ENCODE results near the gene CSTF1. TPM values are rescaled to one million over a fixed set of nuclear protein-coding genes. Genes with fewer than 3 reads are reported as not detected.
"Not testable (repeated sequence)": the region's sequence is repeated elsewhere in the genome, so short reads cannot be mapped to it uniquely, and the experiment has no call there.

The CSTF1 gene
- total RNA-seq, 1 donor from 2014 or later: 51.9 TPM

- no peak for DNase-seq (ENCODE audit: low read depth, low spot score)
- no peak for TF ChIP-seq CTCF (conservative IDR thresholded peaks at IDR 0.05)
- Mint-ChIP-seq H3K9me3 (no peaks in the 10 kb centered on the region), H3K27me3 (ENCODE audit: low read depth) (no peaks in the 10 kb centered on the region), H3K4me3 (peak overlapping the region; percentile 79), H3K36me3 (ENCODE audit: low read depth) (peaks cover 17% of the 10 kb centered on the region), H3K4me1 (peaks cover 33% of the 10 kb centered on the region), H3K27ac (ENCODE audit: unreplicated experiment) (no peak overlapping the region)
Observed at GRCh38 chr20:56389807-56390206, 2.6 kb upstream of the CSTF1 start.

- H3K36me3 Mint-ChIP-seq (ENCODE audit: low read depth): peaks cover 16% of the 10 kb centered on the region
- H3K4me3 Mint-ChIP-seq; H3K27ac Mint-ChIP-seq (ENCODE audit: unreplicated experiment): not testable (repeated sequence)
Observed at GRCh38 chr20:56390396-56390795, 2.0 kb upstream of the CSTF1 start.

GRCh38 chr20:56391037-56391436 is 1.4 kb upstream of the CSTF1 start:
- H3K27me3 Mint-ChIP-seq (ENCODE audit: low read depth): no peaks in the 10 kb centered on the region
- no peak for DNase-seq (ENCODE audit: low read depth, low spot score)
- no peak overlapping the region for H3K27ac Mint-ChIP-seq (ENCODE audit: unreplicated experiment)
- peaks cover 15% of the 10 kb centered on the region for H3K36me3 Mint-ChIP-seq (ENCODE audit: low read depth)
- no peaks in the 10 kb centered on the region for H3K9me3 Mint-ChIP-seq
- no peak for TF ChIP-seq CTCF (conservative IDR thresholded peaks at IDR 0.05)
- H3K4me3 Mint-ChIP-seq: no peak overlapping the region
- peaks cover 33% of the 10 kb centered on the region for H3K4me1 Mint-ChIP-seq

More at GRCh38 chr20:56390396-56390795, 2.0 kb upstream of the CSTF1 start:
- not testable (repeated sequence) for H3K9me3 Mint-ChIP-seq; H3K27me3 Mint-ChIP-seq (ENCODE audit: low read depth); DNase-seq (ENCODE audit: low read depth, low spot score)
- peaks cover 33% of the 10 kb centered on the region for H3K4me1 Mint-ChIP-seq

GRCh38 chr20:56391596-56392131 is 781 bp upstream of the CSTF1 start:
- Mint-ChIP-seq H3K4me3 (no peak overlapping the region), H3K9me3 (no peaks in the 10 kb centered on the region), H3K36me3 (ENCODE audit: low read depth) (peaks cover 15% of the 10 kb centered on the region), H3K27me3 (ENCODE audit: low read depth) (no peaks in the 10 kb centered on the region), H3K4me1 (peaks cover 33% of the 10 kb centered on the region), H3K27ac (ENCODE audit: unreplicated experiment) (no peak overlapping the region)
- TF ChIP-seq CTCF (conservative IDR thresholded peaks at IDR 0.05): no peak
- no peak for DNase-seq (ENCODE audit: low read depth, low spot score)

GRCh38 chr20:56392881-56393482 is 537 bp downstream of the CSTF1 start:
- TF ChIP-seq CTCF (conservative IDR thresholded peaks at IDR 0.05): no peak
- Mint-ChIP-seq H3K36me3 (ENCODE audit: low read depth) (peaks cover 18% of the 10 kb centered on the region), H3K27ac (ENCODE audit: unreplicated experiment) (peak overlapping the region; percentile 53), H3K4me3 (no peak overlapping the region), H3K4me1 (peaks cover 33% of the 10 kb centered on the region), H3K27me3 (ENCODE audit: low read depth) (no peaks in the 10 kb centered on the region), H3K9me3 (no peaks in the 10 kb centered on the region)
- DNase-seq (ENCODE audit: low read depth, low spot score): no peak

- no peak for DNase-seq (ENCODE audit: low read depth, low spot score)
- Mint-ChIP-seq H3K4me3 (no peak overlapping the region), H3K27me3 (ENCODE audit: low read depth) (no peaks in the 10 kb centered on the region), H3K4me1 (peaks cover 33% of the 10 kb centered on the region), H3K36me3 (ENCODE audit: low read depth) (peaks cover 18% of the 10 kb centered on the region), H3K9me3 (no peaks in the 10 kb centered on the region), H3K27ac (ENCODE audit: unreplicated experiment) (peak overlapping the region; percentile 47)
- TF ChIP-seq CTCF (conservative IDR thresholded peaks at IDR 0.05): no peak
Observed at GRCh38 chr20:56393653-56394052, 1.2 kb downstream of the CSTF1 start.

Data from neural crest cell (in vitro differentiated cells).